Stimulated activated CD8-positive, alpha-beta memory T cell treated with anti-CD3 and anti-CD28 coated beads, Interleukin-7, amount 100 ng/mL, for 1 hour (primary cell): ENCODE results near the gene CTNNA2.
"Not testable (repeated sequence)": the region's sequence is repeated elsewhere in the genome, so short reads cannot be mapped to it uniquely, and the experiment has no call there.

Experiments
- DNase-seq, 2 donors: peaks; one replicate each; pipeline ENCODE4 v3.0.0-alpha.2; 2020; ENCODE audit warnings: low read depth in 2 of 2

CTNNA2 gene

DNA sequence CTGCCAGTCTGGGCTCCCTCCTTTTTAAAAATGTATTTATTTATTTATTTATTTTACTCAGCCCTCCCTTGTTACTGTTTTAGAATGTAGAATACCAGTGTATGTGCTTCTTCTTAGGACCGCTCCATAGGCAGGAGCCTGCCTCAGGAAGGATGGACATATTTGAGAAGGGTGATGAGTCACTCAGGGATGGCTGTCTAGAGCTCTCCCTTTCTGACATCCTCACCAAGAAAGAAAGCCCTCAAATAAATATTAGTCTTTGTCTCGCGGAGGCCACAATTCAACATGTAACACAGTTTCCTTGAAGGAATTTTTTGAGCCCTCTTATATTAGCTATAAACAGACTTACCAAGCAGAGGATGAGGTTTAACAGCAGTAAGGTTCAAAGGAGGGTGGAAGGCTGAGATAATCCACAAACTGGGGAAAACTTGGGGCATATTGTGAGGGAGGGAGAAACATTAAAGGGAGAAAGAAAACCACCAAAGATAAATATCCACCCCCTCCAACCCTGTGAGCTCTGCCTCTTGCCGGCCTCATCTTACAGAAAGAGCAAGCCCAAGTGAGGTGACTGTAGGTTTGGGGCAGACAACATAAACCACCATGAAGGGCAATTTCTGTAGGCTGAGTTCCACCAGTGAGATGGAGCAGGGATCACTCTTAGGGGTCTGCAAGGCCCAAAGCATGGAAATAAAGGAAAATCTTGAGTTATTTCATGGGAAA lies 628.3 kb downstream of the CTNNA2 start:
- DNase-seq: no peak

DNA sequence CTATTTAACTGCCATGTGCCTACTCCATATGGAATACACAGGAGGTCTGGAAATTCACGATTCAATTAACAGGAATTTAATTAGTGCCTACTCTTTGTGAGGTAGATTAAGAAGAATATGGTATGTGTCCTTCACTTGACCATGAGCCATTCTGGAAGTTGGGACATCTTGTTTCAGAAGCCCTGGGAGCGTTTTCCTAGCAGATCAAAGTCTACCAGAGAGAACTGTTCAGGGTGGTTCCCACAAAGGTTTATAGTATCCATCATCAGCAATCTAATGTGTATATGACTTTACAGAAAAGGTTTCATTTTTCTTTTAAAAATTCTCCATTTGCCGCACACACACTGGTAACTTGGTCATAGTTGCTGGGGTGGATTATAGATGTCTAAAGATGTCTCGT lies 632.6 kb downstream of the CTNNA2 start:
- DNase-seq: no peak

DNA sequence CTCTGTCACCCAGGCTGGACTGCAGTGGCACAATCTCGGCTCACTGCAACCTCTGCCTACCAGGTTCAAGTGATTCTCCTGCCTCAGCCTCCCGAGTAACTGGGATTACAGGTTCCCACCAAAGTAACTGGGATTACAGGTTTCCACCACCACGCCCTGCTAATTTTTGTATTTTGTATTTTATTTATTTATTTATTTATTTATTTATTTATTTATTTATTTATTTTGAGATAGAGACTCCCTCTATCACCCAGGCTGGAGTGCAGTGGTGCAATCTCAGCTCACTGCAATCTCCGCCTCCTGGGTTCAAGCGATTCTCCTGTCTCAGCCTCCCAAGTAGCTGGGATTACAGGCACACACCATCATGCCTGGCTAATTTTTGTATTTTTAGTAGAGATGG lies 633.9 kb downstream of the CTNNA2 start:
- not testable (repeated sequence) for DNase-seq

DNA sequence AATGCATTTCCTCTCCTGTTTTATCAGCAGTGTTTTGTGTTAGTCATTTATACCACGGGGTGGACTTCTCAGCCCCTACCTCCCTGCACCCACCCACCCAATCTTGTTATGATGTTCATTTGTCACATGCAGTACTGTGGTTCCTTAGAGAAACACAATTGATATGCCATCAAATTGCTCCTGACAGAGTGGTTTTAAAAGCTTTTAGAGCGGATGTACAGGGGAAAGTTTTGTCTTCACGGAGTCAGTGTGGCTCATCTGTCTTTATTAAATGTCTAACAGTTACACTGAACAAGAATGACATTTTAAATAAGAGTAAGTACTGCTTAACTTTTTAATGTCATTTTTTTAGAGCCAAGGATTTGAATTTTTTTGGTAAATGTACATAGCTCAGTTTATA lies 634.8 kb downstream of the CTNNA2 start:
- DNase-seq: no peak

DNA sequence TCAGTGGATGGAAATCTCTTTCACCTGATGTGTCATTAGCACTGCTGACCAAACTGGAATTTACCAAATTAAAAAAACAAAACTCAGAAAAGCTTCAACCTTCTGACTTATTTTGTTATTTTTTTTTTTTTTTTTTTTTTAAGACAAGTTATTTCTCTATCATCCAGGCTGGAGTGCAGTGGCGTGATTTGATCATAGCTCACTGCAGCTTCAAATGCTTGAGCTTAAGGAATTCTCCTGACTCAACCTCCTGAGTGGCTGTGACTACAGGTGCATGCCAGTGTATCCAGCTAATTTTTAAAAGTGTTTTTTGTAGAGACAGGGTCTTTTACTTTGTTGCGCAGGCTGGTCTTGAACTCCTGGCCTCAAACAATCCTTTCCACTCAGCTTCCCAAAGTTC lies 636.1 kb downstream of the CTNNA2 start:
- no peak for DNase-seq

DNA sequence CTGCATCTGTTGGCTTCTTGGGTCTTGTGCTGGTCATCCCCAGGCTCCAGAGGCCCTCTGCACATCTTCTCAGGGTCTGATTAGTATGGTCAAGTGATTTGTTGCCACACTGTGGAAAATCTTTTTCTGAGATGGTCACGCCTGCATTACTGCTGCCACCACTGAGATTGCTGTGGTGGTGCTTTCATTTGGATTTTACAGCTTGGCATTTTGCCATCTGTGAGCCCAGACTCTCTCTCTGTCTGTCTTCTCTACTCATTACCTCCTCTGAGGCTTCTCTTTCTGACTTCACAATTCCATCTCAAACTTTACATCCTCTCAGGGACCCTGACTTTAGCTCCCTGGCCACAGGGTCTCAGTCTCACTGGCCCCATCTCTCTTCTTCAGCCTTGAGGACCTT lies 637.1 kb downstream of the CTNNA2 start:
- no peak for DNase-seq

DNA sequence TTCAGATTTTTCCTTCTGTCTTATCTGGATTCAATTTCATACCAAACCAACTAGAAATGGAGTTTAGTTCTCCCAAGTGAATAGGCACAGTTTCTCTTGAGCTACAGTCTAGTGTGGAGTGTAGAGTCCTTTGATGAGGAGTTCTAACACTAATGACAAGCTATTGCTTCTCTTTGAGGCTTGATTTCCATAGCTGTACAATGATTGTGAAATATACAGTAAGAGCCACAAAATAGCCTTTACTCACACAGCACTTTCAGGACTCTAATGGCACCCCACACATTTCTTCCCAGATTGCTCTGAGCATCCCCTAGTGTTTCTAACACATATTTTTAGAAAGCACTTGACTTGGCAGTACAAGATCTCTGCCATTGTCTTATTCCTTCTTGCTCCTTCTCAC lies 638.4 kb downstream of the CTNNA2 start:
- DNase-seq: no peak

DNA sequence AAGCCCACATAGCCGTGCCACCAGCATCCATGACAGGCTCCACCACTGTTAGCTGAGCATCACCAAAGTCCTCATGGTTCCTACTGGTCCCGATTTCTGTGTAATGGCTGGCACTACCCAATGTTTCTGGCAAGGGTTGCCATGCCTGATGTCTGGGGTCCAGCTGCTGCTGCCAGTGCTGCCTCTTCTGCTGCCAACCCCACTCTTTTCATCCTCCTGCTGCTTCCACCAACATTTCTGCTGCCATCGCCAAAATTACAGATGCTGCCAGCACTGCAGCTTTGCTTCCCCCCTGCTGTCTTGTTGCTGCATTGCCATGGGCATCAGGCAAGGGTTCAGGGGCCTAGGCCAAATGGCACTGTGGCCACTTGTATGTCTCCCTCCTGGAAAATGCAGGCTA lies 638.8 kb downstream of the CTNNA2 start:
- no peak for DNase-seq

DNA sequence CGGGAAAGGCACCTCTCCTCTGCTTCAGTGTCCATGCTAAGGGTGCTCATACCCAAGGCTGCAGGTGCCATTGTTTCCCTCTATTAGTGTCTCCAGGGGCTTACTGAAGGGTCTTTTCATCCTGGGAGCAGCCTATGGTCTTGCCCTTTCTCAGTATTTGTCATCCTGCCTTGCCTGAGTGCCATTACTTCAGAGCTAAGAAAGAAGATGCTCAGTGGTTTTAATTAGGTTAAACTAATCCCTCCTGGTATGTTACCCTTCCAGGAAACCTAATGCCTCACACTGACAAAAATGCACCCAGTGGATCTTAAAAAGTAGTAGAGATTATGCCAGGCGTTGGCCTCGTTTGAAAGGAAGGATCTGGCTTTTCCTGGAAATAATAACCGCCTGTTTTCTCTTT lies 640.3 kb downstream of the CTNNA2 start:
- no peak for DNase-seq

DNA sequence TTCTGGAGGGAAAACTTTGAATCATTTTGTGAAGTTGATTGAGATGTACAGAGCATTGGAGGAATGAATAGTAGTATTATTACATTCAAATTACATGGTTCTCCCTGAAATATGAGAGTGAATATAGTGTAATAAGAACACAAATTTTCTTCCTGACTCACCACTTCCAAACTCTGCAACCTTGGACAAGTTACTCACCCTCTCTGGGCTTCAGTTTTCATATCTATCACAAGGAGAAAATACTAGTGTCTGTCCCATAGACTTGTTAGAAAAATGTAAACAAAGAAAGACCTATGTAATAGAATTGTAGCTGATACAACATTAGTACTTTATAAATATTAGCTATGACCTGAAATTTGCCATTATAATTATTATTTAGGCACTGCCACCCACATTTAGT lies 640.9 kb downstream of the CTNNA2 start:
- DNase-seq: no peak

DNA sequence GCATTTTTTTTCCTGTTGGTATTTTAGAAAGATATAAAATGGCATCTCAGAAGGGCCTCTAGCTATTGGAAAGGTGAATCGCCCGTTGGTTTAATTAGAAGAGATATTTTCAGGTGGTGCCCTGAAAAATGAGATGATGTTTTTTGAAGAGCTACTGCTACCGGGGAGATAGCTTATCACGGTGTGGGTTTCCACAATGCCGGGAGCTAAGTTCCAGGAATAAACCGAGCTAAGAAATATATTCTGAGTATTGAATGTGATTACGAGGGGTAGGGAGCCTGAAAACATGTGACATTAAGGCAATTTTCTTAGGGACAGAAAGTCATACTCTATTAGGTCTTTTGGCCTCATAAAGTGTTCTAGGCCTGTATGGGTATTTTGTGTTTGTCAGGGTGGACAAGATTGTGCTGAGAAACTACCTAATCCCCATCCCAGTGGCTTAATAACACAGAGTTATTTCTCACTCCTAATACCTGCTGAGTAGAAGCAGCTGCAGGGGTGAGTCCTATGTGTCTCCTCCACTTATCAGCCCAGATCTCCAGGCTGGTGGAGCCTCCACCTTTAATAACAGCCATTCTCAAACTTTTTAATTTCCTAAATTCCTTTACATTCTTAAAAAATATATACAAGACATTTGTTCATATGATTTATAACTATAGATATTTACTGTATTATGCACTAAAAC lies 641.5 kb downstream of the CTNNA2 start:
- DNase-seq: no peak

DNA sequence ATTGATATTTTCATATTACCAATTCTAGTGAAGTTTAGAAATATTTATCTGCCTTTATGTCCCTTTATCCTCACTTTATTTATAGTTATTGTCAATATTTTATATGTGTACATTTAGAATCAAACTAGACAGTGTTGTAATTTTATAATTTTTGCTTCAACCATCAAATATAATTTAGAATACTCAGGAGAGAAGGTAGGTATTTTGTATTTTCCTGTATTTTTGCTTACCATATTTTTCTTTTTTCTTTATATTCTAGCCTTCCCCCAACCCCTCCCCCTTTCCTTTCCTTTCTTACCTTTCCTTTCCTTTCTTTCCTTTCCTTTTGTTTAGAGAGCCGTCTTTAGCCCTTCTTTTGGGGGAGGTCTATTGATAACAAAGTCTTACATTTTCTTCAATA lies 651.5 kb downstream of the CTNNA2 start:
- no peak for DNase-seq

DNA sequence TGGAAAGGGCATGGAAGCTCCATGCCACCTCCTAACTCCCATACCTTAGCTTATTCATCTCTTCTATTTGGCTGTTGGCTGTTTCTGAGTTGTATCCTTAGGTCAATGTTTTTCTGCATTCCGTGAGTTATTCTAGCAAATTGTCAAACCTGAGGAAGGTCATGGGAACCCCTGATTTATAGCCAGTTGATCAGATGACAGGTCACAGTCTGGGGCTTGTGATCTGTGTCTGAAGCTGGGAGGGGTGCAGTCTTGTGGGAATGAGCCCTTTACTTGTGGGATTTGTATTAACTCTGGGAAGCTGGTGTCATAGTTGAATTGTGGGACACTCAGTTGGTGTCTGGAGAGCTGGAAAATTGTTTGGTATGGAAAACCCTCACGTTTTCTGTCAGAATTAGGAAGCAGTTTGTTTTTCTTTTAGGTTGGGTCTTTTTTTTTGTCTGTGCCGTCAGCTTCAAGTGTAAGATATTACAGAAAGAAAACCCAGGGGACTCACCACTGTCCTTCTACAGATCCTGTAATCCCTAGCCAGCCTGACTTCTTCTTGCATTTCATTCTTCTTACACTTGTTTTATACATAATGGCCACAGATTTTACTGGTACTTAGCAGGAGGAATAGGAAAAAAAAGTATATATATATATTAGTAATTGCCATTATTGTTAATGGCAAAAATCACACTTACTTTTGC lies 653.8 kb downstream of the CTNNA2 start:
- DNase-seq: no peak

DNA sequence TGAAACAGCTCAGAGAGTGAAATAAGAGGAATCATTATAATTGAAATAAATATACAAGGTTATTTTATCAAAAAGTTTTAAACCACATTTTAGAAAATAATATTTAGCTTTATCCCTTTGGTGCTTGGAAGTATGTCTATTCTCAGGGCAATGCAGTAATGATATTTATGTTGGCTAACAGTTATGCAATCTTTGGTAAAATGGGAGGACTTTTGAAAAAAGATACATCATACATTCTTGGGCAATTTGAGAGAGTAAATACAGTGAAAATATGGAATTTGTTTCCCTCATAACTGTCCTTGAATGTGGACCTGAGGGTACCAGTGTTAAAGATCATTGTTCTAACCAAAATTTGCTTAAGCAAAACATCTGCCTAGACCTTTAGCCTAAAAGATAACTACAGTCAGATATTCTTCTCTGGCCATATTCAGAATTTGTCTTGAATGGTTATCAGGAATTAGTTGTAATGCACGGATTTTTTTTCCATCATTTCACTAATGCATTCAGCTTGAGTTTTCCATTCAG lies 654.5 kb downstream of the CTNNA2 start:
- no peak for DNase-seq

DNA sequence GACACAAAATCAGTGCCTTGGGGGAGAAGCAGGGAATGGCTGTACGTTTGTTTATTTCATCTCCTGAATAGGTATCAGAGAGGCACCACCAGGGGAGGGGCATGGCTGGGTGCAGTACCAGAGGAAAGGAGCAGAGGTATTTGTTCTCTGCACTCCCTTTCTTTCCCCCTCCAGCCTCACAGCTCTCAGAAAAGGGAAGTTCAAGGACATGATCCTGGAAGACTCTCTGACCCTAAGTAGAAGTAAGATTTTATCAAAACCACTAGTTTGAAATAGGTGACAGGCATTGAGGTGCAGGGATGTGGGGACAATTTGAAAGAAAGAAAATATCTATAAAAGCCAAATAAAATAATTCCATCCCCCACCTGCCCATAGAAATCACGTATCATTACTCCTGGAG lies 655.2 kb downstream of the CTNNA2 start:
- DNase-seq: no peak

DNA sequence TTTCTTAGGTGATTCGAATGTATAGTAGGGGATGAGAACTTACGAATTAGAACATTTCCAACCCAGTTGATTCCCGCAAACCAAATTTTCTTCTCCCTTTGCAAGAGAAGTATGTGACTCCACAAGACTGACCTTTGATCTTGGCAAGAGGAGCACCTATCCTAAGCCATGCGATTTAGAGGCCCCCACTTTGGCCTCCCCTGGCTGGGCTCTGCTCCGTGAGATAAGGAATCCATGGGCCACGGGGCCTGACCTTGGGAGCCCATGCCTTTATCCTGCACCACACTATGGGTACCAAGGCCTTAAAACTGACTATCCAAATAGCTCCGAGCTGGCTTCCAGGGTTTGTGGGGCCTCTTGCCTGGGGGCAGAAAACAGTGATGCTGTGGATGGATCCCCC lies 656.0 kb downstream of the CTNNA2 start:
- no peak for DNase-seq

DNA sequence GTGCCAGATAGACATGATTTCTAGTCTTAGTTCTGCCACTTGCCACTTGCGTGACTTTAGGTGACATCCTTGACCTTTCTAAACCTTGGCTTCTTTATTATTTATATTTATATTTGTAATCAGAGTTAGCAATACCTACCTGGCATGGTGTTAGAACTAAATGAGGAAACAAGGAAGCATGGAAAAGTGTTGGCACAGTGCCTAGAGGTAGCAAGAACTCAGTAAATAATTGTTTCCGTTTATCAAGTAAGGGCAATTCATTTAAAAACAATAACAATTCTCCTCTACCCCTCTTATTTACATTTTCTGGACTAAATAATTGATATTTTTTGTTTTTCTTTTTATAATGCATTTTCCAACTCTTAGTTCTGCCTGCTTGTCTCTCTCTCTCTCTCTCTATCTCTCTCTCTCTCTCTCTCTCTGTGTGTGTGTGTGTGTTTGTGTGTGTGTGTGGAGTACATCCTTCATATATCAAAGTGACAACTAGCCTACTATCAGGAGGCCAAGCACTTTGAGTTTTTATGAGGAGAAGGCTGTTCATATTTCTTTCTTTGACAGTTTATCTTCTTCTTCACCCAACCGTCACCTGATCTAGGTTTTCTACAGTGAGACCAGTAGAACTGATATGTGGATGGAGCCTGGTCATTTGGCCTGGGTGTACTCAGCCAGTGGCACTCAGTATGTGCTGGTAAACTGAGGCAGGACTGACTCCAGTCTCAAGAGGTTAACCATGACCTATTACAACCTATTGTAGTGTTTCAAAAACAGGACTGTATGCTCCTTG lies 657.2 kb downstream of the CTNNA2 start:
- no peak for DNase-seq

DNA sequence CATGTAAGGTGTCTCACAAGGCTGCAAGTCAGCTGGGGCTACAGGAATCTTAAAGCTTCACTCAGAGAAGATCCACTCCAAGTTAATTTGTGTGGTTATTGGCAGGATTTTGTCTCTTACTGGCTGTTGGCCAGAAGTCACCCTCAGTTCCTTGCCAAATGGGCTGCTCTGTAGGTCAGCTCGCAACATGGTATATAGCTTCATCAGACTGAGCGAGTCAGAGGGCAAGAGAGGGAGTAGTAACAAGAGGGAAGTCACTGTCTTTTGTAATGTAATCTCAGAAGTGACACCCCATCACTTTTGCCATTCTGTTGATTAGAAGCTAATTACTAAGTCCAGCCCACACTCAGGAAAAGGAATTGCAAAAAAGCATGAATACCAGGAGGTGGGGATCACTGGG lies 672.2 kb downstream of the CTNNA2 start:
- no peak for DNase-seq

DNA sequence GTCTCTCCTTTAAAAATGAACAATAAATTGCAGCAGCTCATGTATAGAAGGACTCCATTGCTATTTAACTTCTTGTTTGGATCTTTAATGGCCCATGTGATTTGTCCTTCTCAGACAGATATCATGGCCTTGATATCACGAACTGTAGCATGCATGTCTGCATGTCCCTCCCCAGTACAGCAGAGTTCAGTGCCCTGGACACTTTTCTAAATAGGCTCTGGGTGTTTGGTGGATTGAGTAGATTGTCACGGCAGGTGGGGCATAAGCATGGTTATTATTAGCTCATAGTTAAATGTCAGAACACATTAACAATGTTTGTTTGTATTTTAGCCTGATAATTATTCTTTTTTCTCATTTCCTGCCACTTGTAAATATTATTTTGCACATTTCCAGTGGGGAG lies 673.4 kb downstream of the CTNNA2 start:
- DNase-seq: no peak

DNA sequence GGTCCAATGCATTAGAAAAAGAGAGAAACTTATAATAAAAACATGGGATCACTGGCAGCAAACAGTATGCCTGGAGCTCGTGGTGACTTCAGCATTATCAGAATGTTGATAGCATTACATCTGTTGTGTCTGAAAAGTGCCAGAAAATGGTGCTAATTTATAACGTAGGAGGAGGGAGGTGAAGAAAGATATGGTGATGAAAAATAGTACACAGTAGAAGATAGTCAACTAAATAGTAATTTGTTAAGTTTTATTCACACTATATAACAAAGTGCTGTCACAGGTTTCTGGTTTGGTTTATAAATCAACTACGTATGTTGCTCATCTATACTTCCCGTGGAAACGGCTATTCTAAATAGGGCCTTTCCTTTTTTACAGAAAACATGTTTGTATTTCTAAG lies 674.3 kb downstream of the CTNNA2 start:
- DNase-seq: no peak

DNA sequence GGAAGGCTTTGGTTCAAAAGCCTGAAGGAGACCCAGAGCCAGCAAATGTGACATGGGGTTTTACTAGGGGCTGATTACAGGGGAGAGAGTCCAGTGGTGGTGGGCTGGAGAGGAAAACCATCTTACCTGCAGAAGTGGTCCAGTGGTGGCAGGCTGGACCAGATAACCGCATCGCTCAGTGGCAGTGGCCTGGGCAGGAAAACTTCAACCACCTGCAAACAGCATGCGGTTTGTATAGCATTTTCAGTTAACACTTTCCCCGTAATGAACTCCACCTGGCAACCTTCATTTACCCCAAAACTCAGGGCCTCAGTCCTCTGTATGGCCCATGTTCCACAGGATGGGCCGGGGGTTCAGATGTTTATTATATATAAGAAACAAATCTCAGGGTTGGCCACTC lies 677.3 kb downstream of the CTNNA2 start:
- DNase-seq: no peak

DNA sequence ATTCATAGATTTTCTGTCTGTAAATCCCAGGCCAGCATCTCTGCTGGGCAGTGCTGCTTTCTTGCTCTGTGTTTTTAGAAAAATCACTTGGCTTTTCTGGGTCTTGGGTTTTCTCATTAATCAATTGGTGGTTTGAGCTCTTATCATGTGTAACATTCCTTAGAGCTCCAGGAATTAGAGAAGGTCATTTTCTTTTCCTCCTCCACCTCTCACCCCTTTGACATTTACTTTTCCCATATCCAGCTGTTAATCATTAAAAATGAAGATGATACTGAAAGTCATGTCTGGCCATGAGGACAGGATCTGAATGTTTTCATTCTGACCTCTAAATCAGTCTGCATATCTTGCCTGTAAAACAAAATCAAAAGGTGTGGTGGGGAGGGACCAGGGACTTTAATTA lies 680.7 kb downstream of the CTNNA2 start:
- DNase-seq: no peak
